ENCODE measurements around the gene MRPL27. TPM values are rescaled to one million over a fixed set of nuclear protein-coding genes. Genes with fewer than 3 reads are reported as not detected.
A peak's percentile ranks its signal among the peaks of the same experiment; 100 is the strongest.

MRPL27 gene
- total and polyA plus RNA-seq, 3 experiments from 2014 or later = 49.2 to 88.8 (median 87.2) TPM

- ChIA-PET POLR2A (no interaction called here), CTCF (interaction anchor here (1.6 to 2.7 kb wide), 2 partner anchors 8 to 44 kb away, joined by 6 to 16 read pairs; partner anchors contain the start of gene LRRC59)
- Histone ChIP-seq H3K27ac (ENCODE audit: low read depth, low read length) (no peak overlapping the region), H3K4me3 (ENCODE audit: low read length) (no peak overlapping the region), H3K36me3 (ENCODE audit: insufficient read depth, low read length) (peaks cover 6% of the 10 kb centered on the region), H3K4me1 (ENCODE audit: insufficient read depth, low read length) (no peaks in the 10 kb centered on the region), H3K9me3 (ENCODE audit: low read length) (no peaks in the 10 kb centered on the region), H3K27me3 (ENCODE audit: insufficient read depth, low read length, poor library complexity, severe bottlenecking) (no peaks in the 10 kb centered on the region)
- peaks cover 0 to 3% of the 10 kb centered on the region in 2 donors for H3K27me3 Mint-ChIP-seq
- DNase-seq = no peak
- peaks cover 0 to 64% (median 1%) of the 10 kb centered on the region in 3 donors for H3K36me3 Mint-ChIP-seq
- H3K4me1 Mint-ChIP-seq = peaks cover 9 to 18% (median 16%) of the 10 kb centered on the region in 3 donors
- peak overlapping the region in 1 of 8 donors; percentile 69 for H3K27ac Mint-ChIP-seq
- no peak overlapping the region for H3K4me3 Mint-ChIP-seq
- H3K9me3 Mint-ChIP-seq = no peaks in the 10 kb centered on the region
Observed at GRCh38 chr17:50353600-50354195, 19.3 kb downstream of the MRPL27 start.

GRCh38 chr17:50352693-50353599, 20.0 kb downstream of the MRPL27 start:
- no peak overlapping the region for H3K27ac ChIP-seq (ENCODE audit: low read depth, low read length)
- no peak for DNase-seq
- ChIA-PET CTCF (interaction anchor here (1.6 to 2.7 kb wide), 2 partner anchors 9 to 44 kb away, joined by 6 to 16 read pairs; partner anchors contain the start of gene LRRC59), POLR2A (no interaction called here)
- no peaks in the 10 kb centered on the region for H3K4me1 ChIP-seq (ENCODE audit: insufficient read depth, low read length)
- H3K4me3 ChIP-seq (ENCODE audit: low read length) = no peak overlapping the region
- Mint-ChIP-seq H3K27ac (peak overlapping the region in 2 of 8 donors; percentile 69 to 72), H3K36me3 (peaks cover 0 to 56% (median 1%) of the 10 kb centered on the region in 3 donors), H3K4me3 (peak overlapping the region in 1 of 7 donors; percentile 39), H3K27me3 (peaks cover 0 to 3% of the 10 kb centered on the region in 2 donors), H3K9me3 (no peaks in the 10 kb centered on the region), H3K4me1 (peaks cover 16 to 26% (median 22%) of the 10 kb centered on the region in 3 donors)
- no peaks in the 10 kb centered on the region for H3K9me3 ChIP-seq (ENCODE audit: low read length)
- no peaks in the 10 kb centered on the region for H3K27me3 ChIP-seq (ENCODE audit: insufficient read depth, low read length, poor library complexity, severe bottlenecking)
- no peaks in the 10 kb centered on the region for H3K36me3 ChIP-seq (ENCODE audit: insufficient read depth, low read length)

- peaks cover 24 to 33% (median 29%) of the 10 kb centered on the region in 3 donors for H3K4me1 Mint-ChIP-seq
- peak overlapping the region in 3 of 8 donors; percentile 52 to 87 (median 72) for H3K27ac Mint-ChIP-seq
- no peaks in the 10 kb centered on the region for H3K36me3 ChIP-seq (ENCODE audit: insufficient read depth, low read length)
- peaks cover 7% of the 10 kb centered on the region for H3K4me1 ChIP-seq (ENCODE audit: insufficient read depth, low read length)
- H3K9me3 Mint-ChIP-seq = no peaks in the 10 kb centered on the region
- H3K4me3 ChIP-seq (ENCODE audit: low read length) = no peak overlapping the region
- H3K27me3 Mint-ChIP-seq = peaks cover 0 to 3% of the 10 kb centered on the region in 2 donors
- peak in 1 of 5 donors; percentile 2 for DNase-seq
- H3K4me3 Mint-ChIP-seq = peak overlapping the region in 1 of 7 donors; percentile 39
- POLR2A ChIA-PET = interaction anchor here (0.7 kb wide), 1 partner anchor 323 kb away, joined by 3 read pairs; no protein-coding TSS in a partner anchor
- H3K27ac ChIP-seq (ENCODE audit: low read depth, low read length) = no peak overlapping the region
- peaks cover 0 to 50% (median 1%) of the 10 kb centered on the region in 3 donors for H3K36me3 Mint-ChIP-seq
- CTCF ChIA-PET = interaction anchor here (1.6 to 2.7 kb wide), 2 partner anchors 9 to 45 kb away, joined by 6 to 16 read pairs; partner anchors contain the start of gene LRRC59
- H3K27me3 ChIP-seq (ENCODE audit: insufficient read depth, low read length, poor library complexity, severe bottlenecking) = no peaks in the 10 kb centered on the region
- no peaks in the 10 kb centered on the region for H3K9me3 ChIP-seq (ENCODE audit: low read length)
Observed at GRCh38 chr17:50352072-50352692, 20.8 kb downstream of the MRPL27 start.

GRCh38 chr17:50350733-50351132, 22.3 kb downstream of the MRPL27 start:
- ChIA-PET CTCF (no interaction called here), POLR2A (no interaction called here)
- H3K4me1 Mint-ChIP-seq = peaks cover 30 to 42% (median 35%) of the 10 kb centered on the region in 3 donors
- peaks cover 0 to 41% (median 1%) of the 10 kb centered on the region in 3 donors for H3K36me3 Mint-ChIP-seq
- Histone ChIP-seq H3K4me1 (ENCODE audit: insufficient read depth, low read length) (peaks cover 13% of the 10 kb centered on the region), H3K36me3 (ENCODE audit: insufficient read depth, low read length) (no peaks in the 10 kb centered on the region), H3K9me3 (ENCODE audit: low read length) (no peaks in the 10 kb centered on the region), H3K4me3 (ENCODE audit: low read length) (no peak overlapping the region), H3K27ac (ENCODE audit: low read depth, low read length) (no peak overlapping the region), H3K27me3 (ENCODE audit: insufficient read depth, low read length, poor library complexity, severe bottlenecking) (no peaks in the 10 kb centered on the region)
- no peak overlapping the region for H3K4me3 Mint-ChIP-seq
- no peaks in the 10 kb centered on the region for H3K9me3 Mint-ChIP-seq
- no peak for DNase-seq
- H3K27ac Mint-ChIP-seq = peak overlapping the region in 4 of 8 donors; percentile 63 to 74 (median 68)
- peaks cover 0 to 3% of the 10 kb centered on the region in 2 donors for H3K27me3 Mint-ChIP-seq

GRCh38 chr17:50349243-50349600, 23.8 kb downstream of the MRPL27 start:
- Histone ChIP-seq H3K27me3 (ENCODE audit: insufficient read depth, low read length, poor library complexity, severe bottlenecking) (no peaks in the 10 kb centered on the region), H3K4me1 (ENCODE audit: insufficient read depth, low read length) (peaks cover 22% of the 10 kb centered on the region), H3K27ac (ENCODE audit: low read depth, low read length) (no peak overlapping the region), H3K4me3 (ENCODE audit: low read length) (no peak overlapping the region), H3K36me3 (ENCODE audit: insufficient read depth, low read length) (no peaks in the 10 kb centered on the region), H3K9me3 (ENCODE audit: low read length) (no peaks in the 10 kb centered on the region)
- no peak for DNase-seq
- Mint-ChIP-seq H3K27me3 (peaks cover 0 to 3% of the 10 kb centered on the region in 2 donors), H3K4me3 (peak overlapping the region in 4 of 7 donors; percentile 3 to 79 (median 36)), H3K36me3 (peaks cover 0 to 26% (median 1%) of the 10 kb centered on the region in 3 donors), H3K4me1 (peaks cover 30 to 51% (median 41%) of the 10 kb centered on the region in 3 donors), H3K27ac (peak overlapping the region in 6 of 8 donors; percentile 43 to 95 (median 68)), H3K9me3 (no peaks in the 10 kb centered on the region)
- POLR2A ChIA-PET = interaction anchor here (0.9 kb wide), 1 partner anchor 11 kb away, joined by 4 read pairs; no protein-coding TSS in a partner anchor
- CTCF ChIA-PET = interaction anchor here (1.5 kb wide), 1 partner anchor 48 kb away, joined by 6 read pairs; the partner anchor contains the start of gene LRRC59

GRCh38 chr17:50348522-50349242, 24.3 kb downstream of the MRPL27 start:
- CTCF ChIA-PET = interaction anchor here (1.5 kb wide), 1 partner anchor 49 kb away, joined by 6 read pairs; the partner anchor contains the start of gene LRRC59
- H3K9me3 Mint-ChIP-seq = no peaks in the 10 kb centered on the region
- no peak overlapping the region for H3K27ac ChIP-seq (ENCODE audit: low read depth, low read length)
- peaks cover 0 to 3% of the 10 kb centered on the region in 2 donors for H3K27me3 Mint-ChIP-seq
- H3K4me3 ChIP-seq (ENCODE audit: low read length) = no peak overlapping the region
- H3K36me3 ChIP-seq (ENCODE audit: insufficient read depth, low read length) = no peaks in the 10 kb centered on the region
- H3K9me3 ChIP-seq (ENCODE audit: low read length) = no peaks in the 10 kb centered on the region
- H3K4me1 ChIP-seq (ENCODE audit: insufficient read depth, low read length) = peaks cover 22% of the 10 kb centered on the region
- no peak for DNase-seq
- H3K4me3 Mint-ChIP-seq = peak overlapping the region in 6 of 7 donors; percentile 4 to 92 (median 74)
- peaks cover 0 to 24% (median 1%) of the 10 kb centered on the region in 3 donors for H3K36me3 Mint-ChIP-seq
- peaks cover 30 to 51% (median 41%) of the 10 kb centered on the region in 3 donors for H3K4me1 Mint-ChIP-seq
- POLR2A ChIA-PET = no interaction called here
- H3K27ac Mint-ChIP-seq = peak overlapping the region in 7 of 8 donors; percentile 47 to 95 (median 88)
- H3K27me3 ChIP-seq (ENCODE audit: insufficient read depth, low read length, poor library complexity, severe bottlenecking) = no peaks in the 10 kb centered on the region

- H3K4me3 Mint-ChIP-seq = peak overlapping the region; percentile 66 to 92 (median 87)
- POLR2A ChIA-PET = interaction anchor here (2.5 kb wide), 1 partner anchor 14 kb away, joined by 12 read pairs; no protein-coding TSS in a partner anchor
Observed at GRCh38 chr17:50347894-50348291, 25.1 kb downstream of the MRPL27 start.

More at GRCh38 chr17:50347894-50348291, 25.1 kb downstream of the MRPL27 start:
- Histone ChIP-seq H3K27ac (ENCODE audit: low read depth, low read length) (no peak overlapping the region), H3K4me1 (ENCODE audit: insufficient read depth, low read length) (peaks cover 22% of the 10 kb centered on the region), H3K9me3 (ENCODE audit: low read length) (no peaks in the 10 kb centered on the region), H3K4me3 (ENCODE audit: low read length) (no peak overlapping the region), H3K27me3 (ENCODE audit: insufficient read depth, low read length, poor library complexity, severe bottlenecking) (no peaks in the 10 kb centered on the region), H3K36me3 (ENCODE audit: insufficient read depth, low read length) (no peaks in the 10 kb centered on the region)
- Mint-ChIP-seq H3K9me3 (no peaks in the 10 kb centered on the region), H3K4me1 (peaks cover 30 to 51% (median 41%) of the 10 kb centered on the region in 3 donors), H3K36me3 (peaks cover 0 to 17% (median 1%) of the 10 kb centered on the region in 3 donors), H3K27ac (peak overlapping the region; percentile 41 to 95 (median 86)), H3K27me3 (peaks cover 0 to 3% of the 10 kb centered on the region in 2 donors)
- DNase-seq = no peak
- CTCF ChIA-PET = interaction anchor here (2.6 to 2.7 kb wide), 2 partner anchors 14 to 49 kb away, joined by 12 to 18 read pairs; partner anchors contain the start of gene LRRC59
